HepG2 (cell line): ENCODE results near the gene VPS37D. TPM values are rescaled to one million over a fixed set of nuclear protein-coding genes. Genes with fewer than 3 reads are reported as not detected.

ENCODE experiments used
- FOXK2 ChIP-seq: fragments of 450-650 bp; IDR thresholded peaks from 2 replicates; pipeline ENCODE4 v1.6.1; 2016
- HES4 ChIP-seq: sonication (generic); formaldehyde crosslinking; IDR thresholded peaks from 2 replicates; pipeline ENCODE4 v1.9.0; 2021; ENCODE audit warnings: mild to moderate bottlenecking, missing genetic modification reagents, borderline replicate concordance
- HMG20A ChIP-seq: IDR thresholded peaks from 2 replicates; pipeline ENCODE4 v1.6.1; 2016; ENCODE audit warnings: borderline replicate concordance
- KLF11 ChIP-seq: IDR thresholded peaks from 2 replicates; pipeline ENCODE4 v1.6.1; 2016; ENCODE audit warnings: missing compliant biosample characterization
- KLF13 ChIP-seq: sonication (generic); formaldehyde crosslinking; IDR thresholded peaks from 2 replicates; pipeline ENCODE4 v1.4.0; 2020; ENCODE audit warnings: mild to moderate bottlenecking, missing genetic modification reagents
- KMT2A ChIP-seq: sonication (generic); formaldehyde crosslinking; IDR thresholded peaks from 2 replicates; pipeline ENCODE4 v1.4.0; 2020; ENCODE audit warnings: missing genetic modification reagents
- MIER2 ChIP-seq: IDR thresholded peaks from 2 replicates; pipeline ENCODE4 v1.6.1; 2016; ENCODE audit warnings: missing biosample characterization, missing genetic modification reagents
- SMAD1 ChIP-seq: sonication (generic); formaldehyde crosslinking; IDR thresholded peaks from 2 replicates; pipeline ENCODE4 v1.4.0; 2020; ENCODE audit warnings: missing genetic modification reagents, low read depth, mild to moderate bottlenecking, borderline replicate concordance
- TSC22D2 ChIP-seq: sonication (generic); formaldehyde crosslinking; IDR thresholded peaks from 2 replicates; pipeline ENCODE4 v1.5.1; 2020; ENCODE audit warnings: missing genetic modification reagents, mild to moderate bottlenecking, borderline replicate concordance
- ZMYM3 ChIP-seq: sonication (generic); formaldehyde crosslinking; IDR thresholded peaks from 2 replicates; pipeline ENCODE4 v1.5.1; 2020; ENCODE audit warnings: mild to moderate bottlenecking, missing genetic modification reagents
- ZMYM4 ChIP-seq: sonication (generic); formaldehyde crosslinking; IDR thresholded peaks from 2 replicates; pipeline ENCODE4 v1.8.1; 2023; ENCODE audit warnings: mild to moderate bottlenecking, missing genetic modification reagents
- ZNF121 ChIP-seq: sonication (generic); formaldehyde crosslinking; IDR thresholded peaks from 2 replicates; pipeline ENCODE4 v1.5.0; 2020; ENCODE audit warnings: mild to moderate bottlenecking, missing genetic modification reagents
- ZNF124 ChIP-seq: sonication (generic); formaldehyde crosslinking; IDR thresholded peaks from 2 replicates; pipeline ENCODE4 v1.4.0; 2020; ENCODE audit warnings: missing genetic modification reagents
- ZNF44 ChIP-seq: sonication (generic); formaldehyde crosslinking; IDR thresholded peaks from 2 replicates; pipeline ENCODE4 v1.5.1; 2020; ENCODE audit warnings: mild to moderate bottlenecking, missing genetic modification reagents
- ZNF546 ChIP-seq: sonication (generic); formaldehyde crosslinking; conservative IDR thresholded peaks from 2 replicates; pipeline ENCODE4 v1.8.1; 2023; ENCODE audit warnings: mild to moderate bottlenecking, missing genetic modification reagents
- ZNF550 ChIP-seq: sonication (generic); formaldehyde crosslinking; IDR thresholded peaks from 2 replicates; pipeline ENCODE4 v1.4.0; 2020; ENCODE audit warnings: mild to moderate bottlenecking, missing genetic modification reagents, borderline replicate concordance
- ZNF598 ChIP-seq: sonication (generic); formaldehyde crosslinking; IDR thresholded peaks from 2 replicates; pipeline ENCODE4 v1.5.1; 2020; ENCODE audit warnings: mild to moderate bottlenecking, missing genetic modification reagents, borderline replicate concordance
- ZSCAN22 ChIP-seq: sonication (generic); formaldehyde crosslinking; IDR thresholded peaks from 2 replicates; pipeline ENCODE4 v1.4.0; 2020; ENCODE audit warnings: mild to moderate bottlenecking, missing genetic modification reagents
- polyA plus RNA-seq, 8 experiments: library from polyadenylated mRNA; depleted of rRNA in 3 of 8; stranded (reverse) in 7 of 8; unstranded in 1 of 8; fragments of >200 nt; fragmentation: Illumina TruSeq in 4 of 8; extraction: Trizol in 4 of 8; gene quantifications; 2 replicates each; pipeline versions ENCODE4 v1.2.1 to v1.2.3, GENCODE V29; 2011 to 2016; ENCODE audit warnings: low read depth in 4 of 8, missing spikeins in 1 of 8, mixed read lengths in 1 of 8; ENCODE audit not compliant: insufficient read depth in 1 of 8
- total RNA-seq, 5 experiments: library from RNA; depleted of rRNA; stranded (reverse); fragments of >200 nt; fragmentation: Illumina TruSeq; extraction: Trizol; gene quantifications; 2 replicates each; pipeline ENCODE4 v1.2.3, GENCODE V29; 2016; ENCODE audit warnings: low read depth in 1 of 5
- TF ChIP-seq, protein P1 (sequence below): sonication (generic); formaldehyde crosslinking; IDR thresholded peaks from 2 replicates; pipeline ENCODE4 v1.4.0; 2020; ENCODE audit warnings: mild to moderate bottlenecking, missing genetic modification reagents
- TF ChIP-seq, protein P2 (sequence below): sonication (generic); formaldehyde crosslinking; IDR thresholded peaks from 2 replicates; pipeline ENCODE4 v1.8.1; 2023; ENCODE audit warnings: missing genetic modification reagents, inconsistent platforms, borderline replicate concordance
- TF ChIP-seq, protein P3 (sequence below), 2 experiments: fragments of 450-650 bp in 1 of 2; sonication (generic) in 1 of 2; formaldehyde crosslinking; IDR thresholded peaks; 2 replicates each; pipeline versions ENCODE4 v1.5.0 to v1.8.0; 2020 to 2022; ENCODE audit warnings: mild to moderate bottlenecking in 1 of 2, missing genetic modification reagents in 1 of 2
- TF ChIP-seq, protein P4 (sequence below): IDR thresholded peaks from 2 replicates; pipeline ENCODE4 v1.4.0; 2020; ENCODE audit warnings: mild to moderate bottlenecking, missing genetic modification reagents

The VPS37D gene
- total and polyA plus RNA-seq, 2 of the 13 experiments (the other 11 are each of a cell fraction or from before 2014, with no cell fraction given) = 3.8 to 6.3 TPM

DNA sequence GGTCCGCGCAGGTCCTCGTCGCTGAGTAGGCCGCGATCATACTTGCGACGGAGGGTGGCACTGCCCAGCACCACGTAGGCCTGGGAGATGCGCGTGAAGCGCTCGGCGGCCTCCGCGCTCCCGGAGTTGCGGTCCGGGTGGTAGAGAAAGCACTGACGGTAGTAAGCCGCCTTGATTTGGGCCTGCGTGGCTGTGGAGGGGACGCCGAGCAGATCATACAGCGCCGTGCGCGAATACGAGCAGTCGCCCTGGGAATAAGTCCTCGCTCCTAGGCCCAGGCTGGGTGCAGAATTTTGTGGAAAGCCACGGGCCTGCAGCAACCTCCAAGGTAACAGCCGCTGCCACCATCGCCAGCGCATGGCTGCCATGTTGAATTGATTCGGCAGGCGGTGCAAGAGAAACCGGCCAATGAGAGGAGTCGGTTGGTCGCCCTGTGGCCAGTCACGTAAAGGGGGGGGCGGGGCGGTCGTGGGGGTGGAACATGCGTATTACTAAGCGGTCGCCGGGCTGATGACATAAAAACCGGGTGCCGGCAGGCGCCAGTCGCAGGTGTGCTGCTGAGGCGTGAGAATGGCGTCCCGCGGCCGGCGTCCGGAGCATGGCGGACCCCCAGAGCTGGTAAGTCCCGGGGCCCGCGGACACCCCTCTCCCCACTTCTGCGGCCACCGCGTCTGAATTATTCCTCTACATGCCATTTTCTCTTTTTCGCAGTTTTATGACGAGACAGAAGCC lies 15.6 kb downstream of the VPS37D start, which contains the start of the genes BUD23 and DNAJC30 (continued):
- TF ChIP-seq, protein P1, sequence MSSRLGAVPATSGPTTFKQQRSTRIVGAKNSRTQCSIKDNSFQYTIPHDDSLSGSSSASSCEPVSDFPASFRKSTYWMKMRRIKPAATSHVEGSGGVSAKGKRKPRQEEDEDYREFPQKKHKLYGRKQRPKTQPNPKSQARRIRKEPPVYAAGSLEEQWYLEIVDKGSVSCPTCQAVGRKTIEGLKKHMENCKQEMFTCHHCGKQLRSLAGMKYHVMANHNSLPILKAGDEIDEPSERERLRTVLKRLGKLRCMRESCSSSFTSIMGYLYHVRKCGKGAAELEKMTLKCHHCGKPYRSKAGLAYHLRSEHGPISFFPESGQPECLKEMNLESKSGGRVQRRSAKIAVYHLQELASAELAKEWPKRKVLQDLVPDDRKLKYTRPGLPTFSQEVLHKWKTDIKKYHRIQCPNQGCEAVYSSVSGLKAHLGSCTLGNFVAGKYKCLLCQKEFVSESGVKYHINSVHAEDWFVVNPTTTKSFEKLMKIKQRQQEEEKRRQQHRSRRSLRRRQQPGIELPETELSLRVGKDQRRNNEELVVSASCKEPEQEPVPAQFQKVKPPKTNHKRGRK (CRISPR knock-in tag) = no peak
- TF ChIP-seq KLF11 (no peak), HES4 (CRISPR knock-in tag) (no peak; the same call in none of the 2 replicates), FOXK2 (peak; percentile 42; the same call in 1 of the 2 replicates), ZNF550 (CRISPR knock-in tag) (no peak), ZNF44 (CRISPR knock-in tag) (no peak), SMAD1 (CRISPR knock-in tag) (peak; percentile 74; the same call in 1 of the 2 replicates), ZNF546 (0 out of 2 replicates have a peak, but pooled peaks have one; percentile 37), ZNF121 (CRISPR knock-in tag) (no peak), KMT2A (CRISPR knock-in tag) (peak; percentile 61; the same call in 1 of the 2 replicates), ZMYM3 (CRISPR knock-in tag) (no peak), MIER2 (no peak), ZMYM4 (CRISPR knock-in tag) (peak; percentile 63), KLF13 (CRISPR knock-in tag) (no peak), ZNF124 (no peak; the same call in 1 of the 2 replicates), TSC22D2 (peak; percentile 37; the same call in 1 of the 2 replicates), ZNF598 (CRISPR knock-in tag) (no peak), HMG20A (CRISPR knock-in tag) (no peak), ZSCAN22 (no peak)
- TF ChIP-seq, protein P2, sequence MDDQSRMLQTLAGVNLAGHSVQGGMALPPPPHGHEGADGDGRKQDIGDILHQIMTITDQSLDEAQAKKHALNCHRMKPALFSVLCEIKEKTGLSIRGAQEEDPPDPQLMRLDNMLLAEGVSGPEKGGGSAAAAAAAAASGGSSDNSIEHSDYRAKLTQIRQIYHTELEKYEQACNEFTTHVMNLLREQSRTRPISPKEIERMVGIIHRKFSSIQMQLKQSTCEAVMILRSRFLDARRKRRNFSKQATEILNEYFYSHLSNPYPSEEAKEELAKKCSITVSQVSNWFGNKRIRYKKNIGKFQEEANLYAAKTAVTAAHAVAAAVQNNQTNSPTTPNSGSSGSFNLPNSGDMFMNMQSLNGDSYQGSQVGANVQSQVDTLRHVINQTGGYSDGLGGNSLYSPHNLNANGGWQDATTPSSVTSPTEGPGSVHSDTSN (CRISPR knock-in tag) = no peak
- TF ChIP-seq, protein P3, sequence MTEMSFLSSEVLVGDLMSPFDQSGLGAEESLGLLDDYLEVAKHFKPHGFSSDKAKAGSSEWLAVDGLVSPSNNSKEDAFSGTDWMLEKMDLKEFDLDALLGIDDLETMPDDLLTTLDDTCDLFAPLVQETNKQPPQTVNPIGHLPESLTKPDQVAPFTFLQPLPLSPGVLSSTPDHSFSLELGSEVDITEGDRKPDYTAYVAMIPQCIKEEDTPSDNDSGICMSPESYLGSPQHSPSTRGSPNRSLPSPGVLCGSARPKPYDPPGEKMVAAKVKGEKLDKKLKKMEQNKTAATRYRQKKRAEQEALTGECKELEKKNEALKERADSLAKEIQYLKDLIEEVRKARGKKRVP (CRISPR knock-in tag; IDR thresholded peaks at IDR 0.05) = peak in 1 of 2 experiments; percentile 45; a peak in 1 of 4 replicates
- TF ChIP-seq, protein P4, sequence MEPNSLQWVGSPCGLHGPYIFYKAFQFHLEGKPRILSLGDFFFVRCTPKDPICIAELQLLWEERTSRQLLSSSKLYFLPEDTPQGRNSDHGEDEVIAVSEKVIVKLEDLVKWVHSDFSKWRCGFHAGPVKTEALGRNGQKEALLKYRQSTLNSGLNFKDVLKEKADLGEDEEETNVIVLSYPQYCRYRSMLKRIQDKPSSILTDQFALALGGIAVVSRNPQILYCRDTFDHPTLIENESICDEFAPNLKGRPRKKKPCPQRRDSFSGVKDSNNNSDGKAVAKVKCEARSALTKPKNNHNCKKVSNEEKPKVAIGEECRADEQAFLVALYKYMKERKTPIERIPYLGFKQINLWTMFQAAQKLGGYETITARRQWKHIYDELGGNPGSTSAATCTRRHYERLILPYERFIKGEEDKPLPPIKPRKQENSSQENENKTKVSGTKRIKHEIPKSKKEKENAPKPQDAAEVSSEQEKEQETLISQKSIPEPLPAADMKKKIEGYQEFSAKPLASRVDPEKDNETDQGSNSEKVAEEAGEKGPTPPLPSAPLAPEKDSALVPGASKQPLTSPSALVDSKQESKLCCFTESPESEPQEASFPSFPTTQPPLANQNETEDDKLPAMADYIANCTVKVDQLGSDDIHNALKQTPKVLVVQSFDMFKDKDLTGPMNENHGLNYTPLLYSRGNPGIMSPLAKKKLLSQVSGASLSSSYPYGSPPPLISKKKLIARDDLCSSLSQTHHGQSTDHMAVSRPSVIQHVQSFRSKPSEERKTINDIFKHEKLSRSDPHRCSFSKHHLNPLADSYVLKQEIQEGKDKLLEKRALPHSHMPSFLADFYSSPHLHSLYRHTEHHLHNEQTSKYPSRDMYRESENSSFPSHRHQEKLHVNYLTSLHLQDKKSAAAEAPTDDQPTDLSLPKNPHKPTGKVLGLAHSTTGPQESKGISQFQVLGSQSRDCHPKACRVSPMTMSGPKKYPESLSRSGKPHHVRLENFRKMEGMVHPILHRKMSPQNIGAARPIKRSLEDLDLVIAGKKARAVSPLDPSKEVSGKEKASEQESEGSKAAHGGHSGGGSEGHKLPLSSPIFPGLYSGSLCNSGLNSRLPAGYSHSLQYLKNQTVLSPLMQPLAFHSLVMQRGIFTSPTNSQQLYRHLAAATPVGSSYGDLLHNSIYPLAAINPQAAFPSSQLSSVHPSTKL (CRISPR knock-in tag) = peak; percentile 22; the same call in 1 of the 2 replicates
